ENCODE measurements around the gene SPATS2. TPM values are rescaled to one million over a fixed set of nuclear protein-coding genes. Genes with fewer than 3 reads are reported as not detected.

Gene SPATS2
- total and polyA plus RNA-seq, 10 of the 15 experiments (the other 5 are each of a cell fraction or from before 2014, with no cell fraction given): 9.0 to 54.2 (median 27.5) TPM

- DNase-seq (ENCODE audit: low read depth, low spot score) (no peak), ATAC-seq (no peak), FAIRE-seq (no peak)
- intact Hi-C loops (cut with micrococcal nuclease; ENCODE audit: unreplicated experiment) (no loop called here), in situ Hi-C loops (cut with MboI) (no loop called here)
- H3K27me3 ChIP-seq (replicated peaks in 1 of 2; ENCODE audit: control insufficient read depth in 2 of 2, insufficient read depth in 2 of 2, low read length in 1 of 2): no peaks in the 10 kb centered on the region
- POLR2A ChIA-PET: interaction anchor here (0.7 to 0.8 kb wide), 2 partner anchors 16 to 150 kb away, joined by 4 to 5 read pairs; no protein-coding TSS in a partner anchor
- H3K4me2 ChIP-seq (ENCODE audit: control insufficient read depth, insufficient read depth): no peak overlapping the region
- no TSS peak for BruUV-seq (replicated peaks)
- SMC1A ChIA-PET (ENCODE audit: uncharacterized antibody, unreplicated experiment): interaction anchor here (1.1 kb wide), 1 partner anchor 54 kb away, joined by 5 read pairs; no protein-coding TSS in a partner anchor
- 66% methylated on average over 6 of the region's 6 CpGs for WGBS (ENCODE audit: insufficient coverage, insufficient replicate concordance, low lambda C conversion rate, missing lambda C conversion rate)
- H3K27ac ChIP-seq (ENCODE audit: control insufficient read depth, insufficient read depth): no peak overlapping the region
- H3K4me3 ChIP-seq: no peak overlapping the region
- H2AFZ ChIP-seq (ENCODE audit: control insufficient read depth, low read depth, low read length): no peak overlapping the region
- H3K9me3 ChIP-seq (replicated peaks; ENCODE audit: control insufficient read depth, insufficient read depth, low read length): no peaks in the 10 kb centered on the region; the same call in 2 of the 3 replicates
- H3K4me1 ChIP-seq (ENCODE audit: control insufficient read depth, insufficient read depth, low read length): peaks cover 4% of the 10 kb centered on the region
- H3K9ac ChIP-seq (ENCODE audit: control insufficient read depth, insufficient read depth, low read length): no peak overlapping the region
- peaks cover 18% of the 10 kb centered on the region for H3K79me2 ChIP-seq (ENCODE audit: control insufficient read depth, insufficient read depth, low read length)
- H4K20me1 ChIP-seq (ENCODE audit: control insufficient read depth, insufficient read depth): no peaks in the 10 kb centered on the region
- TF ChIP-seq NFYB (IDR thresholded peaks at IDR 0.05; ENCODE audit: insufficient read depth, low read depth, low read length) (no peak), NR2C2 (IDR thresholded peaks at IDR 0.05; ENCODE audit: borderline replicate concordance, control insufficient read depth, insufficient read length, low read depth) (no peak), KAT2A (conservative IDR thresholded peaks at IDR 0.05; ENCODE audit: control insufficient read depth, low read depth, low read length) (no peak), TARDBP (IDR thresholded peaks at IDR 0.05; ENCODE audit: borderline replicate concordance) (no peak)
- peaks cover 0 to 2% of the 10 kb centered on the region in 2 experiments; a peak in 2 of 4 replicates for H3K36me3 ChIP-seq (ENCODE audit: control insufficient read depth in 2 of 2, insufficient read depth in 2 of 2, low read length in 1 of 2)
- CTCF ChIA-PET: interaction anchor here (0.6 to 2.5 kb wide), 7 partner anchors 9 to 207 kb away, joined by 3 to 7 read pairs (median 3); no protein-coding TSS in a partner anchor
- RAD21 ChIA-PET (ENCODE audit: unreplicated experiment): interaction anchor here (0.7 to 0.8 kb wide), 2 partner anchors 37 to 101 kb away, joined by 3 read pairs; no protein-coding TSS in a partner anchor
These were observed 45.7 kb downstream of the SPATS2 start for GRCh38 chr12:49413010-49413409.

DNA sequence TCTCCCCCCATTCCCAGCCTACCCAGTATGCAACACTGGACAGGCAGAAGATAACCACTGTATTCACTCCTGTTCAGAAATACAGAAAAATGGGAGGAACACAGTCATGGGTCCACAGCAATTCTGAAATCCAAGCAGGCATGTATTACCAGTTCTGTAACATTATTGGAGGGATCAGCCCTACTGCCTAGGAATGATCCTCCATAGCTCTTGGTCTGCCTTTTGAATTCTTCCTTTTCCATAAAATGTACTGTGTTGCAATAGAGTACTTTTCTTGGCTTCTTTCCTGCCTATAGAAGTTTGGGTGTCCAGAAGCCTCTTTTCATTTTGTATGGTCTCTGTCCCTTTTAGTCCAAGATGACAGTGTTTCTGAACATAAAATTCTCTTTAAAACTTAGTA, 46.5 kb downstream of the SPATS2 start:
- ChIA-PET POLR2A (no interaction called here), CTCF (interaction anchor here (0.6 to 1.5 kb wide), 4 partner anchors 26 to 114 kb away, joined by 3 to 5 read pairs (median 3); no protein-coding TSS in a partner anchor), SMC1A (ENCODE audit: uncharacterized antibody, unreplicated experiment) (no interaction called here), RAD21 (ENCODE audit: unreplicated experiment) (no interaction called here)
- H3K4me2 ChIP-seq (ENCODE audit: control insufficient read depth, insufficient read depth): no peak overlapping the region
- no peaks in the 10 kb centered on the region for H4K20me1 ChIP-seq (ENCODE audit: control insufficient read depth, insufficient read depth)
- no peaks in the 10 kb centered on the region; the same call in 2 of the 3 replicates for H3K9me3 ChIP-seq (replicated peaks; ENCODE audit: control insufficient read depth, insufficient read depth, low read length)
- no peak for FAIRE-seq
- ATAC-seq: no peak
- H3K4me3 ChIP-seq: no peak overlapping the region
- intact Hi-C loops (cut with micrococcal nuclease; ENCODE audit: unreplicated experiment) (no loop called here), in situ Hi-C loops (cut with MboI) (no loop called here)
- peaks cover 19% of the 10 kb centered on the region for H3K79me2 ChIP-seq (ENCODE audit: control insufficient read depth, insufficient read depth, low read length)
- H3K27me3 ChIP-seq (replicated peaks in 1 of 2; ENCODE audit: control insufficient read depth in 2 of 2, insufficient read depth in 2 of 2, low read length in 1 of 2): no peaks in the 10 kb centered on the region
- BruUV-seq (replicated peaks): no TSS peak
- no peak overlapping the region for H2AFZ ChIP-seq (ENCODE audit: control insufficient read depth, low read depth, low read length)
- H3K27ac ChIP-seq (ENCODE audit: control insufficient read depth, insufficient read depth): no peak overlapping the region
- H3K4me1 ChIP-seq (ENCODE audit: control insufficient read depth, insufficient read depth, low read length): peaks cover 4% of the 10 kb centered on the region
- no peak for DNase-seq (ENCODE audit: low read depth, low spot score)
- H3K36me3 ChIP-seq (ENCODE audit: control insufficient read depth in 2 of 2, insufficient read depth in 2 of 2, low read length in 1 of 2): peaks cover 0 to 2% of the 10 kb centered on the region in 2 experiments; a peak in 2 of 4 replicates
- TF ChIP-seq RBBP5 (conservative IDR thresholded peaks at IDR 0.05) (no peak), MXI1 (IDR thresholded peaks at IDR 0.05; ENCODE audit: low read depth, low read length) (no peak), NR2F1 (conservative IDR thresholded peaks at IDR 0.05) (no peak), NR2C1 (IDR thresholded peaks at IDR 0.05) (no peak), PAX5 (IDR thresholded peaks at IDR 0.05; ENCODE audit: borderline replicate concordance, low read depth, low read length) (no peak), RUNX3 (IDR thresholded peaks at IDR 0.05; ENCODE audit: low read length) (no peak), PBX3 (IDR thresholded peaks at IDR 0.05; ENCODE audit: insufficient replicate concordance, low read depth, low read length) (no peak), EZH2 (IDR thresholded peaks at IDR 0.05; ENCODE audit: borderline replicate concordance, control insufficient read depth, low read depth, low read length) (no peak), YBX1 (IDR thresholded peaks at IDR 0.05) (no peak)
- H3K9ac ChIP-seq (ENCODE audit: control insufficient read depth, insufficient read depth, low read length): no peak overlapping the region
